HG03175 (cell line): ENCODE measurements around the gene ZNF282.
"Not testable (repeated sequence)": the region's sequence is repeated elsewhere in the genome, so short reads cannot be mapped to it uniquely, and the experiment has no call there.

Experiments
- ATAC-seq: cut with Tn5 transposase; IDR thresholded peaks from one replicate; pipeline ENCODE4 v1.9.1; 2021; ENCODE audit warnings: mild to moderate bottlenecking, moderate library complexity; ENCODE audit not compliant: unreplicated experiment

ZNF282 gene

GRCh38 chr7:149223176-149223575 is 27.8 kb downstream of the ZNF282 start:
- ATAC-seq: no peak

GRCh38 chr7:149223761-149224160 is 28.4 kb downstream of the ZNF282 start:
- no peak for ATAC-seq

GRCh38 chr7:149224352-149224751 is 29.0 kb downstream of the ZNF282 start:
- ATAC-seq: no peak

GRCh38 chr7:149225106-149225505 is 29.8 kb downstream of the ZNF282 start:
- no peak for ATAC-seq

GRCh38 chr7:149225656-149226055 is 30.3 kb downstream of the ZNF282 start:
- ATAC-seq: no peak

- not testable (repeated sequence) for ATAC-seq
Measured at GRCh38 chr7:149226366-149226765, 31.0 kb downstream of the ZNF282 start.

GRCh38 chr7:149226840-149227494 is 31.6 kb downstream of the ZNF282 start:
- no peak for ATAC-seq

GRCh38 chr7:149228831-149229471 is 33.6 kb downstream of the ZNF282 start:
- ATAC-seq: no peak

- ATAC-seq: no peak
Measured at GRCh38 chr7:149229526-149229925, 34.2 kb downstream of the ZNF282 start.

- no peak for ATAC-seq
Measured at GRCh38 chr7:149232362-149232761, 37.0 kb downstream of the ZNF282 start.

- not testable (repeated sequence) for ATAC-seq
Measured at GRCh38 chr7:149233655-149234204, 38.4 kb downstream of the ZNF282 start.

- no peak for ATAC-seq
Measured at GRCh38 chr7:149237502-149237901, 42.2 kb downstream of the ZNF282 start.

- ATAC-seq: no peak
Measured at GRCh38 chr7:149238051-149238450, 42.7 kb downstream of the ZNF282 start.

- ATAC-seq: peak; percentile 95
Measured at GRCh38 chr7:149239345-149240143, 44.2 kb downstream of the ZNF282 start, which contains the start of gene ZNF212. ZNF212 (plus strand) TSS chr7:149239651; CDS start chr7:149239779, 128 bp downstream.

GRCh38 chr7:149240637-149241036 is 45.3 kb downstream of the ZNF282 start:
- no peak for ATAC-seq

- ATAC-seq: no peak
Measured at GRCh38 chr7:149241696-149242095, 46.4 kb downstream of the ZNF282 start.

- peak; percentile 70 for ATAC-seq
Measured at GRCh38 chr7:149245244-149245643, 49.9 kb downstream of the ZNF282 start.

GRCh38 chr7:149245744-149246143 is 50.4 kb downstream of the ZNF282 start:
- peak; percentile 14 for ATAC-seq

GRCh38 chr7:149248777-149249176 is 53.4 kb downstream of the ZNF282 start:
- ATAC-seq: no peak

- ATAC-seq: not testable (repeated sequence)
Measured at GRCh38 chr7:149250151-149250550, 54.8 kb downstream of the ZNF282 start.

GRCh38 chr7:149251518-149251917 is 56.2 kb downstream of the ZNF282 start:
- not testable (repeated sequence) for ATAC-seq
